ENCODE measurements around the gene FLNB.

DNA sequence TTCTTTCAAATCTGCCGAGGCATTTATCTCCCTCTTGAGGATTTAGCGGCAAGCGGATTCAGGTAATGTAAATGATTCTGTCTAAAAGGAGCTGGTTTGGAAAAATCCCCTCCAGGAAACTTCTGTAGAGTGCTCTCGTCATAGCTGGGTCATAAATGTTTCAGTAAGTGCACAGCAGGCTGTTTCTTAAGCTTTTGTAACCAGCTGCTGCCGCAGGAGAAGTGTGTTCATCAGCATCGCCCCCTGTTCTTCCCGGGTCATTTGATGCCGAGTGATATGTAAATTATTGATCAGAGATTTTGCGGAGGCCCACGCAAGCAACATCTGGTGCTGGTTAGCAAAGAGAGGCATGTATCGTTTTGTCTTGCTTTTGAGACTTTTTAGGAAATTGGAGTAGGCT, 149.5 kb downstream of the FLNB start:
- TF ChIP-seq, protein P1, sequence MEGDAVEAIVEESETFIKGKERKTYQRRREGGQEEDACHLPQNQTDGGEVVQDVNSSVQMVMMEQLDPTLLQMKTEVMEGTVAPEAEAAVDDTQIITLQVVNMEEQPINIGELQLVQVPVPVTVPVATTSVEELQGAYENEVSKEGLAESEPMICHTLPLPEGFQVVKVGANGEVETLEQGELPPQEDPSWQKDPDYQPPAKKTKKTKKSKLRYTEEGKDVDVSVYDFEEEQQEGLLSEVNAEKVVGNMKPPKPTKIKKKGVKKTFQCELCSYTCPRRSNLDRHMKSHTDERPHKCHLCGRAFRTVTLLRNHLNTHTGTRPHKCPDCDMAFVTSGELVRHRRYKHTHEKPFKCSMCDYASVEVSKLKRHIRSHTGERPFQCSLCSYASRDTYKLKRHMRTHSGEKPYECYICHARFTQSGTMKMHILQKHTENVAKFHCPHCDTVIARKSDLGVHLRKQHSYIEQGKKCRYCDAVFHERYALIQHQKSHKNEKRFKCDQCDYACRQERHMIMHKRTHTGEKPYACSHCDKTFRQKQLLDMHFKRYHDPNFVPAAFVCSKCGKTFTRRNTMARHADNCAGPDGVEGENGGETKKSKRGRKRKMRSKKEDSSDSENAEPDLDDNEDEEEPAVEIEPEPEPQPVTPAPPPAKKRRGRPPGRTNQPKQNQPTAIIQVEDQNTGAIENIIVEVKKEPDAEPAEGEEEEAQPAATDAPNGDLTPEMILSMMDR (IDR thresholded peaks at IDR 0.05) = no peak
- TF ChIP-seq EP300 (IDR thresholded peaks at IDR 0.05; ENCODE audit: low read depth) = no peak
- TF ChIP-seq POLR2AphosphoS5 (IDR thresholded peaks at IDR 0.05) = no peak
- no peak for TF ChIP-seq POLR2A (IDR thresholded peaks at IDR 0.05)
